PC-9 (cell line): Measurements from ENCODE around the gene FAM174A. TPM values are rescaled to one million over a fixed set of nuclear protein-coding genes. Genes with fewer than 3 reads are reported as not detected.

Experiments used
- BruUV-seq: library from RNA; stranded (reverse); fragments of 400-500 nt; replicated peaks from 2 replicates; lab custom pipeline; 2021; lab: Mats Ljungman, UMichigan
- CTCF ChIA-PET: fragments of 300-600 bp; sonication (Branson Sonifier 250); formaldehyde crosslinking; loops from one replicate; lab custom pipeline; 2022; ENCODE audit warnings: antibody characterized with exemption; lab: Charles Lee
- POLR2A ChIA-PET: fragments of 300-600 bp; sonication (Branson Sonifier 250); formaldehyde crosslinking; loops from one replicate; lab custom pipeline; 2022; ENCODE audit warnings: antibody characterized with exemption; ENCODE audit not compliant: unreplicated experiment; lab: Charles Lee
- DNase-seq, 2 experiments: peaks; one replicate each; pipeline versions ENCODE4 v3.0.0 to v3.0.0-alpha.2; 2015 to 2022; ENCODE audit warnings: mixed read lengths in 1 of 2
- H2AFZ ChIP-seq: fragments of 200-600 bp; sonication (generic); 2 replicates; pipeline ENCODE4 v1.8.1; 2017; ENCODE audit warnings: antibody characterized with exemption
- H3F3A ChIP-seq: fragments of 200-600 bp; sonication (generic); 2 replicates; pipeline ENCODE4 v1.8.1; 2017; ENCODE audit warnings: antibody characterized with exemption, mild to moderate bottlenecking, low read depth; ENCODE audit not compliant: insufficient read depth
- H3K27ac ChIP-seq: fragments of 200-600 bp; sonication (generic); 2 replicates; pipeline ENCODE4 v1.6.1; 2016; ENCODE audit warnings: mixed run types
- H3K27me3 ChIP-seq: fragments of 200-600 bp; sonication (generic); 2 replicates; pipeline ENCODE4 v1.6.1; 2016; ENCODE audit warnings: low read depth, mixed run types; ENCODE audit not compliant: insufficient read depth
- H3K36me3 ChIP-seq: fragments of 200-600 bp; sonication (generic); 2 replicates; pipeline ENCODE4 v1.6.1; 2016; ENCODE audit warnings: low read depth, mixed run types
- H3K4me1 ChIP-seq: fragments of 200-600 bp; sonication (generic); replicated peaks from 2 replicates; pipeline ENCODE4 v1.6.1; 2016; ENCODE audit warnings: mixed run types; ENCODE audit not compliant: insufficient read depth
- H3K4me2 ChIP-seq: fragments of 200-600 bp; sonication (generic); 2 replicates; pipeline ENCODE4 v1.6.1; 2017; ENCODE audit warnings: mixed run types
- H3K4me3 ChIP-seq: fragments of 200-600 bp; sonication (generic); 2 replicates; pipeline ENCODE4 v1.6.1; 2016; ENCODE audit warnings: mixed run types
- H3K79me2 ChIP-seq: fragments of 200-600 bp; sonication (generic); 2 replicates; pipeline ENCODE4 v1.6.1; 2017; ENCODE audit warnings: low read depth, mixed run types
- H3K9me2 ChIP-seq: fragments of 200-600 bp; sonication (generic); 2 replicates; pipeline ENCODE4 v1.8.1; 2017; ENCODE audit warnings: mild to moderate bottlenecking; ENCODE audit not compliant: insufficient read depth
- H3K9me3 ChIP-seq: fragments of 200-600 bp; sonication (generic); 2 replicates; pipeline ENCODE4 v1.8.1; 2016; ENCODE audit warnings: low read depth; ENCODE audit not compliant: insufficient read depth
- H4K20me1 ChIP-seq: fragments of 200-600 bp; sonication (generic); 2 replicates; pipeline ENCODE4 v1.8.1; 2017; ENCODE audit not compliant: insufficient read depth
- EZH2 ChIP-seq: fragments of 200-600 bp; sonication (generic); IDR thresholded peaks from 2 replicates; pipeline ENCODE4 v1.8.0; 2017; ENCODE audit warnings: antibody characterized with exemption, low read depth
- intact Hi-C: fragments of 100-400 bp; cut with micrococcal nuclease; formaldehyde crosslinking; loops from one replicate; pipeline ENCODE4 v1.10.0; 2022; ENCODE audit not compliant: unreplicated experiment
- total RNA-seq: library from RNA; stranded (reverse); gene quantifications from 2 replicates; pipeline ENCODE4 v1.2.3, GENCODE V29; 2021
- TF ChIP-seq, protein P1 (sequence below): fragments of 200-600 bp; sonication (generic); conservative IDR thresholded peaks from 2 replicates; pipeline ENCODE4 v1.6.1; 2017; ENCODE audit warnings: mixed run types, antibody characterized with exemption, mild to moderate bottlenecking, moderate library complexity

The FAM174A gene
- total RNA-seq, 1 experiment from 2014 or later: 9.2 TPM

DNA sequence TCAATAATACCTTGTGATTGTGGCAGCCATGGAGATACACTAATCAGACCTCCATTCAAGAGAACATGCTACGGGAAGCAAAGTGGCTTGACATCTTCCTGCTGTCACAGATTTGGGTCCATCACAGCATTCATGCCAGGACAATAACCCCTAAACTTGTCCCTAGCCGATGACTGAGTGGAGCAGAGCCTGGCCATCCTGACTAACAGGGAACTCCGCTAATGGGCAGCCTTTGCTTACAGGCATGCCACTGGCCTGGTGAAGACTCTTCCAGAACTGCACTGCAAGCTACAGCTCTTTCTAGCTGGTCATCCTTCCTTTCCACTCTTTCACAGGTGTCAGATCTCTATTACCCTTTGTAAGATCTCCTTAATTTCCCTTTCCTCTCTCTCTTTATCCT, 16.0 kb downstream of the FAM174A start:
- Histone ChIP-seq H3K9me3 (no peaks in the 10 kb centered on the region), H3K36me3 (no peaks in the 10 kb centered on the region), H4K20me1 (peaks cover 3% of the 10 kb centered on the region; the same call in 1 of the 2 replicates), H3K4me1 (no peaks in the 10 kb centered on the region), H3K27ac (no peak overlapping the region), H3K27me3 (no peaks in the 10 kb centered on the region), H3K9me2 (no peaks in the 10 kb centered on the region), H3F3A (no peaks in the 10 kb centered on the region), H2AFZ (no peak overlapping the region), H3K79me2 (no peaks in the 10 kb centered on the region), H3K4me2 (no peak overlapping the region), H3K4me3 (no peak overlapping the region)
- DNase-seq: no peak
- ChIA-PET POLR2A (no interaction called here), CTCF (no interaction called here)
- intact Hi-C loops: no loop called here
- TF ChIP-seq EZH2: no peak
- TF ChIP-seq, protein P1, sequence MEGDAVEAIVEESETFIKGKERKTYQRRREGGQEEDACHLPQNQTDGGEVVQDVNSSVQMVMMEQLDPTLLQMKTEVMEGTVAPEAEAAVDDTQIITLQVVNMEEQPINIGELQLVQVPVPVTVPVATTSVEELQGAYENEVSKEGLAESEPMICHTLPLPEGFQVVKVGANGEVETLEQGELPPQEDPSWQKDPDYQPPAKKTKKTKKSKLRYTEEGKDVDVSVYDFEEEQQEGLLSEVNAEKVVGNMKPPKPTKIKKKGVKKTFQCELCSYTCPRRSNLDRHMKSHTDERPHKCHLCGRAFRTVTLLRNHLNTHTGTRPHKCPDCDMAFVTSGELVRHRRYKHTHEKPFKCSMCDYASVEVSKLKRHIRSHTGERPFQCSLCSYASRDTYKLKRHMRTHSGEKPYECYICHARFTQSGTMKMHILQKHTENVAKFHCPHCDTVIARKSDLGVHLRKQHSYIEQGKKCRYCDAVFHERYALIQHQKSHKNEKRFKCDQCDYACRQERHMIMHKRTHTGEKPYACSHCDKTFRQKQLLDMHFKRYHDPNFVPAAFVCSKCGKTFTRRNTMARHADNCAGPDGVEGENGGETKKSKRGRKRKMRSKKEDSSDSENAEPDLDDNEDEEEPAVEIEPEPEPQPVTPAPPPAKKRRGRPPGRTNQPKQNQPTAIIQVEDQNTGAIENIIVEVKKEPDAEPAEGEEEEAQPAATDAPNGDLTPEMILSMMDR: no peak
- no TSS peak for BruUV-seq

DNA sequence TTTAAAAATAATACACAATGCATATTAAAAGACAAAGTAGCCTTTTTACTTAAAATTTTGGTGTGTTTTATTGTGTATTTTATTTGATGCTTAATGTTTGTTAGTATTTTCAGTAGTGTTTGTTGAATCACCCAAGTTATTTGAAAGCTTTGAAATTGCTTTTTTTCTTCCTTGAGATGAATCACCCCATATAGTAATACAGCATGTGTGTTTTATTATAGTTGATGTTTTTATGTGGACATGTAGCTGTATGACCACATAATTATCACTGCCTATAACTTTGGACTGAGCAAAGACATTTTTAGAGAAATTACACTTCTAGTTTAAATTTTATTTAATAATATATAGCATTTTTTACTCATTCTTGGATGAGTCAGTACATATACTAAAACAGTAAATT, 18.0 kb downstream of the FAM174A start:
- BruUV-seq: no TSS peak
- no peak for DNase-seq
- Histone ChIP-seq H3K79me2 (no peaks in the 10 kb centered on the region), H4K20me1 (peaks cover 3% of the 10 kb centered on the region; the same call in 1 of the 2 replicates), H3K9me2 (no peaks in the 10 kb centered on the region), H3K4me3 (no peak overlapping the region), H2AFZ (no peak overlapping the region), H3F3A (no peaks in the 10 kb centered on the region), H3K4me2 (no peak overlapping the region), H3K4me1 (no peaks in the 10 kb centered on the region), H3K27me3 (no peaks in the 10 kb centered on the region), H3K36me3 (no peaks in the 10 kb centered on the region), H3K9me3 (no peaks in the 10 kb centered on the region), H3K27ac (no peak overlapping the region)
- CTCF ChIA-PET: no interaction called here
- TF ChIP-seq EZH2: no peak
- TF ChIP-seq, protein P1: no peak
- POLR2A ChIA-PET: no interaction called here
- intact Hi-C loops: no loop called here

DNA sequence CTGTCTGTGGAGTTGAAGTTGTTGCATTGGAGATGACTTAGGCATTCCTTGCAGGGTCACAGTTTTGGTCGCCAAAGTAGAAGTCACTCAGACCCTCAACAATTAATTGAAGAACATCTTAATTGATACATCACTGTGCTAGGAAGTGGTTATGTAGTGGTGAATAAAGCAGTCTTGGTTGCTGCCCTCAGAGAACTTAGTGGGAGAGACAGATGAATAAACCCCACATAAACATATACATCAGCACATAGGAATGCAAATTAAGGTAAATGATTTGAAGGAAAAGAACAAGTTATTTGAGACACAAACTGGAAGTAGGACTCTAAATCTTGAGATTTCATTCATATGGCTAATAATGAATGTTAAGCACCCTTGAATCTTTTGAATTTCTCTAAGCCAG, 25.7 kb downstream of the FAM174A start:
- CTCF ChIA-PET: no interaction called here

More for the DNA sequence above, 25.7 kb downstream of the FAM174A start:
- no peak overlapping the region for H3K4me3 ChIP-seq
- POLR2A ChIA-PET: no interaction called here
- intact Hi-C loops: no loop called here
- no TSS peak for BruUV-seq
- H3K9me3 ChIP-seq: no peaks in the 10 kb centered on the region
- H3K27ac ChIP-seq: no peak overlapping the region
- no peaks in the 10 kb centered on the region for H3K9me2 ChIP-seq
- H3K27me3 ChIP-seq: no peaks in the 10 kb centered on the region
- no peaks in the 10 kb centered on the region for H3K36me3 ChIP-seq
- no peaks in the 10 kb centered on the region for H4K20me1 ChIP-seq
- H3F3A ChIP-seq: no peaks in the 10 kb centered on the region
- no peak overlapping the region for H3K4me2 ChIP-seq
- H3K4me1 ChIP-seq: no peaks in the 10 kb centered on the region
- TF ChIP-seq, protein P1: no peak
- no peak for TF ChIP-seq EZH2
- H3K79me2 ChIP-seq: no peaks in the 10 kb centered on the region
- H2AFZ ChIP-seq: no peak overlapping the region
- DNase-seq: no peak
